Cardiac fibroblast (primary cell): ENCODE measurements around the gene STYXL2.
A peak's percentile ranks its signal among the peaks of the same experiment; 100 is the strongest.

ENCODE experiments used
- DNase-seq, 2 donors: peaks; one replicate each; pipeline versions ENCODE4 v3.0.0 to v3.0.0-alpha.2; 2010; ENCODE audit warnings: low read depth in 2 of 2
- H3K4me3 ChIP-seq, 2 donors: replicated peaks in 1 of 2; 1 replicate in 1 of 2; 2 replicates in 1 of 2; pipeline ENCODE4 v1.5.1; 2011; ENCODE audit warnings: low read depth in 2 of 2, low read length in 2 of 2, mild to moderate bottlenecking in 2 of 2, moderate library complexity in 1 of 2
- TF ChIP-seq, protein P1 (sequence below): IDR thresholded peaks from one replicate; pipeline ENCODE4 v1.5.1; 2011; ENCODE audit warnings: low read depth, mild to moderate bottlenecking, low read length, inconsistent platforms

STYXL2 gene

GRCh38 chr1:167136191-167136614, 42.3 kb downstream of the STYXL2 start:
- peak; percentile 19 to 71 for DNase-seq
- TF ChIP-seq, protein P1, sequence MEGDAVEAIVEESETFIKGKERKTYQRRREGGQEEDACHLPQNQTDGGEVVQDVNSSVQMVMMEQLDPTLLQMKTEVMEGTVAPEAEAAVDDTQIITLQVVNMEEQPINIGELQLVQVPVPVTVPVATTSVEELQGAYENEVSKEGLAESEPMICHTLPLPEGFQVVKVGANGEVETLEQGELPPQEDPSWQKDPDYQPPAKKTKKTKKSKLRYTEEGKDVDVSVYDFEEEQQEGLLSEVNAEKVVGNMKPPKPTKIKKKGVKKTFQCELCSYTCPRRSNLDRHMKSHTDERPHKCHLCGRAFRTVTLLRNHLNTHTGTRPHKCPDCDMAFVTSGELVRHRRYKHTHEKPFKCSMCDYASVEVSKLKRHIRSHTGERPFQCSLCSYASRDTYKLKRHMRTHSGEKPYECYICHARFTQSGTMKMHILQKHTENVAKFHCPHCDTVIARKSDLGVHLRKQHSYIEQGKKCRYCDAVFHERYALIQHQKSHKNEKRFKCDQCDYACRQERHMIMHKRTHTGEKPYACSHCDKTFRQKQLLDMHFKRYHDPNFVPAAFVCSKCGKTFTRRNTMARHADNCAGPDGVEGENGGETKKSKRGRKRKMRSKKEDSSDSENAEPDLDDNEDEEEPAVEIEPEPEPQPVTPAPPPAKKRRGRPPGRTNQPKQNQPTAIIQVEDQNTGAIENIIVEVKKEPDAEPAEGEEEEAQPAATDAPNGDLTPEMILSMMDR, result no peak
- H3K4me3 ChIP-seq, result no peak overlapping the region

GRCh38 chr1:167136806-167137205, 42.9 kb downstream of the STYXL2 start:
- no peak overlapping the region for H3K4me3 ChIP-seq
- no peak for DNase-seq
- TF ChIP-seq, protein P1, result no peak

DNA sequence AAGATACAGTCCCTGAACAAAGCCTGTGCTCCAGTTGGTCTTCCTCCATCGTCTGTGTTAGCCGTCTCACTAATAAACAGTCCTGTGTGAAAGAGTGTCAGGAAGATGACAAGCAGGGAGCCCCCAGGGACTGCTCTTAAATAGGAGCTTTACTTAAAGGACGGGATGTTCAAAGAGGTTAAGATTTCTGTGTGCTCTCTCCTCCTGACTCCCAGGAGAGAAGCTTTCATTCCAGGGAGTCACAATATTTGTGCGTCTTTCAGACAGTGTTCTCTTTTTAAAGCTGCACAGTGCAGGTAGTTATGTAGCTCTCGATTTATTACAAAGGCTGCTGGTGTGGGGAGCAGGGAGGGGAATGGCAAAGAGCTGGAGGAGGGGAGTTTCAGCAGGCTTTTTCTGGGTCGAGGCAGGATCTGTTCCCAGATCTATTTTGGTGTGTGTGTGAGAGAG, 43.5 kb downstream of the STYXL2 start:
- no peak overlapping the region for H3K4me3 ChIP-seq
- DNase-seq, result peak in 1 of 2 donors; percentile 11
- TF ChIP-seq, protein P1, result no peak

GRCh38 chr1:167137793-167138510, 44.1 kb downstream of the STYXL2 start:
- TF ChIP-seq, protein P1, result no peak
- DNase-seq, result no peak
- H3K4me3 ChIP-seq, result no peak overlapping the region

DNA sequence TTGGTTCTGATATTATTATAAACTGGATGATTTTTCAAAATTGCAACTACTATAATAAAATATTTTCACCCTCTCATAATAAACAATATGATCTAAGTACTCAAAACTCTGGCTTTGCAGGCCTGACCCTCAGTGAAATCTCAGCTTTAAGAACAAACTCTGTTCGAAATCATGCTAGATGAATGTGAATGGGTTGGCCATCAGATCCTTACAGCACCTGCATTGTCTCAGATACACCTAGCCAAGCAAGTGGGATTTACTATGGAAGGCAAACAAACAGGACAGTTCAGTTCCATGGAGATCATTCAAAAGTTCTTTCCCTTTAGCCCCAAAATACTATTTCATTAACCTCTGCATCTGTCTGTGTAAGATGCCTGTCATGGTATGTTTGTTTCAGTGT, 44.8 kb downstream of the STYXL2 start:
- H3K4me3 ChIP-seq, result no peak overlapping the region
- no peak for DNase-seq
- TF ChIP-seq, protein P1, result no peak

DNA sequence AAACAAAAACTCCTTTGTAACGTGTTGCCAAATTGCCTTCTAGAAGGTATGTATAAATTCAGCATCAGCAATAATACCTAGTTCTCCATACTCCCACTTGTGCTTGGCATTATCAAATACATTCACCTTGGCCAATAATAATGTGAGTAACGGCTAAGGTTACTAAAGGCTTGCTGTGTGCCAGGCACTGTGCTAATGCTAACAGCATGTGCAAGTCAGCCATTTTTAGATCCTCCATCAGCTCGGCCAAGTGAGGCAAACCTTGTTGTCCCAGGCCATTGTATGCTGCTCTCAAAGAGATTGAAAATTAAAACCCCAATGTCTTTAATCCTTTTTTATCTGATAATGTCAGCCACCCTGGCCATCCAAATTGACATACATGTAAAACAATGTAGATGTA, 48.1 kb downstream of the STYXL2 start:
- TF ChIP-seq, protein P1, result no peak
- DNase-seq, result no peak
- no peak overlapping the region for H3K4me3 ChIP-seq
